Raji (cell line): ENCODE measurements around the gene RASGEF1C.

Source experiments
- POLR2A ChIP-seq: IDR thresholded peaks from 2 replicates; pipeline ENCODE4 v1.6.1; 2011; ENCODE audit warnings: low read depth, low read length, control low read depth; ENCODE audit not compliant: insufficient read depth

Gene RASGEF1C

DNA sequence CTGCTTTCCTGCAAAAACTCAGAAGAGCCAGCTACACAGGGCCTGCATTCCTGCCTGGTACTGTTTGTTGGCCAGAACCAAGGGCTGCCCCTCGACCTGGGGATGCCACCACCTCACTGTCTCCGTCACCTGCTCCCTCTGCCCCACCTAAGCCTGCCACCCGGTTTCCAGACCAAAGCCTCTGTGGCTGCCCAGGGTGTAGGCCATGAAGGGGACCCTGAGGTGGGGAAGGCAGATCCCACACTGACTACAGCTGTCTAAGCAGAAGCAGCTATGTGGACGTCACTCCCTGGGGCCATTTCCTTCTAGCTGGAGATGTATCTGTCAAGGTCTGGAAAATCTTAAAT is 35.8 kb downstream of the RASGEF1C start:
- no peak for TF ChIP-seq POLR2A

DNA sequence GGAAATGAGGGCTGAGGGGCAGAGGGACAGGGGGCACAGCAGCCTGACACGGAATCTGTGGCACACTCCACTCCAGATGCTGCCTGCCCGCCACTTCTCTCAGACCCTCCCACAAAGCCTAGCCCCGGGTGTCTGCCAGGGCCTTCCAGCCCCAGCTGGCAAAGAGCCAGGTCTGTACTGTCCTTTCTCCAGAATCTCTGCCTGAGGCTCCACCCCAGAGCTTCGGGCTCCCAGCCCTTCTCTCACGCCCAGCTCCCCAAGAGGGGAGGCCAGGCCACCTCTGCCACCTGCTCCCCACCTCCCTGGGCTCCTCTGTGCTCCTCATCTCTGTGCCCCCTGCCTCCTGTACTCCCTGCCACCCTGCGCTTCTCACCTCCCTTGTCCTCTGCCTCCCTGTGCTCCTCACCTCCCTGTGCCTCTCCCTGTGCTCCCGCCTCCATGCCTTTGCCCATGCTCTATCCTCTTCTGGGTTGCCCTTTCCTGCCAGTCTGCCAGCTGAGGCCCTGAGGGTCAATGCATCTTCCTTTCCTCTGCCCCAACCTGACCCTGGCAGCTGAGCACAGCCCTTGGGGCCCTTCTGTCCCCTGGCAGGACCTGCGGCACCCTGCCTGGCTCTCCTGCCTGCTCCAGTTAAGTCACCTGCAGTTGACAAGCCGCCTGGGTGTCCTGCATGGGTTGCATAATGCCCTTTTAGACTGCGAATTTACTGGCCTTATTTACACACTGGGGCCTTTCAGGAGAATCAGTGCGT is 36.4 kb downstream of the RASGEF1C start:
- TF ChIP-seq POLR2A = no peak

DNA sequence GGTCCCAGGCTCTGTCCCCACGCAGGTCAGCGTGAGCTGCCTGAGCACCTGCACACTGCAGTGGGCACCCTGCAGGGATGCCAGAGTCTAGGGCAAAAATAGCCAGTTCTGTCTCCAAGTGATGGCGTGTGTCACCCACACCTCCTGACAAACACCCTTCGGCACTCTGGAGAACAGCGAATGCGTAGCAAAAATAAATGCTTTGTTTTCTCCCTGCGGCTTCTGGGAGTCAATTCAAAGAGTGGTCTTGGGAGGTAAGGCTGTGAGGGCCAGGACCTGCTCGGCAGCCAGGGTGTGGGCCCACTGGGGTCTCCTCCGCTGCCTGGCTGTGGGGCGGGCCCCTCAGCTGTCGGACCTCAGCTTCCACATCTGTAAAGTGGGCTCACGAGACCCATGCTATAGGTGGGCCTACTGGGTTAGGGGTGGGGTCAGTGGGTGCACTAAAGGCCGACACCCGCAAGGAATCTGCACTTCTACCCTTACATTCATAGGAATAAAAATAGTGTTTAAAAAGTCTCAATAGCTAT is 37.4 kb downstream of the RASGEF1C start:
- TF ChIP-seq POLR2A = no peak

- TF ChIP-seq POLR2A = no peak
Measured at GRCh38 chr5:180170810-180171567, 38.0 kb downstream of the RASGEF1C start.

GRCh38 chr5:180170106-180170809 is 38.8 kb downstream of the RASGEF1C start:
- no peak for TF ChIP-seq POLR2A

DNA sequence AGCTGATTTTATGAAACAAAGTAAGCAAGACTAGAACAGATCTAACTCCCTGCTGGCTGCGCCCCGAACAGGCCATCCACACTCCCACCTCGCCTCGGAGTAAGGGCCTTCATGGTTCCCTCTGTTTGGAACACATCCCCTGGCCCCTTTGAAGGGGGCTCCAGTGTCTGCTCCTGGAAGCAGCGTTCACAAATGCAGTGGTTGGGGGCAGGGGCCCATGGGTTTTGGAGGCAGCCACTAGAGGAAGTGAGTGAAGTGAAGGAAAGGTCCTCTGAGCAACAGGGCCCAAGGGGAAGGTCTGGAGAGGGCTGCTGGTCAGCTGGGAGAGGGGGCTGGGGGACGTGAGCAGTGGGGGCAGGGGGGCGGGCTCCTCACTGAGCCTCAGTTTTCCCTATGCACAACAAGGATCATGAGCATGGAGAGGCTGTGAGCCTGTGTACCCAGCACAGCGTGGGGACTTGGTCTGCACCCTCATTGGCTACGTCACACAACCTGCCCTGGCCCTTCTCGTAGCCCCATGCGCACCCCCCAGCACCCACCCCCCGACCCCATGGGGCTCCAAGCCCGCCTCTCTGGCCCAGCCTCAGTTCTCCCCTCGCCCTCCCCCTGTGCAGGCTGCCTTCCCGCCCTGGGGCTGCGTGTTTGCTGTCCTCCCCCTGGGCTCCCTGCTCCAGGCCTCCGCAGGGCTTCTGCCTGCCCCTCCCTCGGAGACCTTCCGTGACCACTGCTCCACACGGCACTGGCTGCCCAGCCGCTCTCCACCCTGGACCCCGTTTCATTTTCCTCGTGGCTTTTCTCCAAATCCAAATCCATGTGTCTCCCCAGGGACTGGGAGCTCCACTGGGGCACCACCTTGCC is 39.5 kb downstream of the RASGEF1C start:
- no peak for TF ChIP-seq POLR2A

DNA sequence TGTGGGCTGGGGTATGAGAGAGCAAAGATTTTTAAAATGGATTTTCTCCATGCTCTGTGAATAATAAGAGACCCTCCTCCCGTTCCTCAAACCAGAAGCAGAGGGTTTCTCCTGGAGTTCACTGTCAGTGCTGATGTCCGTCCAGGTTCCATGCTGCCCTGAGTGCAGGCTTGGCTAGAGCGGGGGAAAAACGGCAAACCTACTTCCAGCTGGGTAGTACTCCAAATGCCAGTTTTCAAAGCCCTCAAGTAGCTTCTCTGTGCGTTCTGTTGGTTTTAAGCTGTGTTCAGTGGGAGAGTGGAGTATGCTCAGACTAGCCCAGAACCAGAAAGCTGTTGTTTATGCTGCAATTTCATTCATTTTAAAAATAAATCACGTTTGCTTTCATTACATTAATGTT is 40.3 kb downstream of the RASGEF1C start:
- no peak for TF ChIP-seq POLR2A

DNA sequence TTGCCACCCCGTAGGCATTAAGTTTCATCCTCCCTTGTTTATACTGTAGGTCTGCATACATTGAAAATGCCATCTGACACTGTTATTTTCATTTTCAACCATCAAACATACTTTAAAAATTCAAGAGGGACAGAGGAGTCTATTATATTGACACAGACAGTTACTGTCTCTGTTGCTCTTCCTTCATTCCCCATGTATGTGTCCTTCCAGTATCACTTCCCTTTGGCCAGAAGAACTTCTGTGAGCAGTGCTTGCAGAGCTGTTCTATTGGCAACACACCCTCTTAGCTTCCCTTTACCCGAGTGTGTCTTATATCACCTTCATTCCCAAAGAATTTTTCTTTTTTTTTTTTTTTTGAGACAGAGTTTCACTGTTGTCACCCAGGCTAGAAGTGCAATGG is 42.8 kb downstream of the RASGEF1C start:
- no peak for TF ChIP-seq POLR2A

- TF ChIP-seq POLR2A = no peak
Measured at GRCh38 chr5:180162304-180162661, 46.7 kb downstream of the RASGEF1C start.

DNA sequence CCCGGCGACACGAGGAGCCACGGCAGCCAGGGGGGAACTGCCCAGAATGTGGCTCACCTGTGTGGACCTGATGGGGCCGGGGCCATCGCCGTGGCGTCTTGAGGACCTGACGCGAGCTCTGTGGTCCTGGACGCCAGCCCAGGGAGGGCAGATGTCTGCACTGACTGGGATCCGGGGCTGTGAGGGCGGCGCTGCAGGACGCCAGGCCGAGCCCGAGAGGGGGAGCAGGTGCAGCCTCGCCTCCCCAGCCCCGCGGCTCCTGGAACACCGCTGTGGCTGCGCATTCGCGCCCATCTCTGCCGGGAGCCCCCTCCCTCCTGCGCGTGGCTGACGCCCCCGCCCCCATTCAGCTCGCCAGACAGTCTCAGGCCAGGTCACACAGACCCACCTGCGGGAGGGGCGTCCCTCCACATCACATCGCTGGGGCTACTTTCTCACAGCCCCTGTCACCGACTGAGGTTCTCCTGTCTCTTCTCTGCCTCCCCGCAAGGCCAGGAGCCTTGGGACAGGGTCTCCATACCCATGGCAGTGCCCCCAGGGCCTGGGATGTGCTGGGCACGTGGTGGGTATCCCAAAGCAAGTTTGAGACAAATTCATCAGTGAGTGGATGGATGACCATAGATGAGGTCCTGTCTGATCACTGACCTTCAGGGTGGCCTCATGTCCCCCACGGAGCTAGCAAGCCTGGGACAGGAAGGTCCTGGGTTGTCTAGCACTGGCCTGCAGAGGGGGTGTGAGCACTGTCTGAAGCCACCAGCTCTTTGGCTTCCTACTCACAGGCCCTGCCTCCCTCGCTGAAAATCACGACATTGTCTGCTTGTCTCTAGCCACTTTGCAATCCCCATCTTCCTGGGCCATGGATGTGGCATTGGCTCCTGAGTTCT is 47.3 kb downstream of the RASGEF1C start:
- TF ChIP-seq POLR2A = no peak

- no peak for TF ChIP-seq POLR2A
Measured at GRCh38 chr5:180160789-180161188, 48.2 kb downstream of the RASGEF1C start.

DNA sequence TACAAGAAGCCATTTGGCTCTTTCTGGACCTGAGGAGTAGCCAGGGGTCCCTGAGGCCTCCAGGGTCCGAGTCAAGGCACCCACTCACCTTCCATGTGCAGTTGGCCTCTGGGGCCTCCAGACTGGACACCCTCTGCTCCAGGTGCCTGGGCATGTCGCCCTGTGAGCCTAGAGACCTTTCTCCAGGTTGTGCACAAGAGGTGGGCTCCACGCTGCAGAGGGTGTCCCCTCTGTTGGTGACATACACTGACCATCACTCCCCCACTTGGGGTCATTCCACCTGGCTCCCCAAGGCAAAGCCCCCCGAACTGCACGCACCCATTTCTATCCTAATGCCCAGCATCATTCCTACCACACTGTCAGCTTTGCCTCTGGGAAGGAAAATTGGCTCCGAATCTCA is 48.8 kb downstream of the RASGEF1C start:
- TF ChIP-seq POLR2A = no peak

- no peak for TF ChIP-seq POLR2A
Measured at GRCh38 chr5:180159756-180160155, 49.3 kb downstream of the RASGEF1C start.

- TF ChIP-seq POLR2A = no peak
Measured at GRCh38 chr5:180157866-180158265, 51.1 kb downstream of the RASGEF1C start.

DNA sequence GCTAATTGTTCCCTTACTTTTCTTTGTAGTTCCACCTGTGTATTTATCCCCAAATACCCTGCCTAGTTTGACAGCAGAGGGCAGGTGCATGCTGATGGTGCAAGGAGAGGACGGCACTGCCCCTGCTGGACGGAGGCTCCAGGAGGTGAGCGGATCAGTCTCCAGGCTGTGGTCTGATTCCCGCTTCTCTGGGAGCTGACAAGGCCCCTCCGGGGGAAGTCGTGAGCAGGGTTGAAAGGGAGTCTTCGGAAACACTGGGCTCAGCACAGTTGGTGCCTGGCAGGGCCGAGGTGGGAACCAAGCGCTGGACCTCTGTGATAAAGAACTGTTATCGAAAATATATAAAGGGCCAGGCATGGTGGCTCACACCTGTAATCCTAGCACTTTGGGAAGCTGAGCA is 52.9 kb downstream of the RASGEF1C start:
- TF ChIP-seq POLR2A = no peak
